ENCODE measurements around the gene CDH13.

CDH13 gene

GRCh38 chr16:83058376-83058775 lies 431.6 kb downstream of the CDH13 start:
- no peak overlapping the region for H3K27ac ChIP-seq (ENCODE audit: low read length)
- no peaks in the 10 kb centered on the region for H3K36me3 ChIP-seq (ENCODE audit: control insufficient read depth, insufficient read depth, low read length)
- H3K4me3 ChIP-seq (ENCODE audit: low read length) = no peak overlapping the region
- no peak for DNase-seq (ENCODE audit: low read depth, low spot score)
- WGBS (ENCODE audit: insufficient coverage, insufficient read length) = no CpG with 5 or more reads among the region's 3 CpGs
- no peaks in the 10 kb centered on the region for H3K27me3 ChIP-seq (ENCODE audit: control insufficient read depth, insufficient read depth, low read length)
- no peaks in the 10 kb centered on the region for H3K9me3 ChIP-seq (ENCODE audit: control insufficient read depth, insufficient read depth, low read length)
- H3K4me1 ChIP-seq (ENCODE audit: control insufficient read depth, insufficient read depth, low read length) = no peaks in the 10 kb centered on the region

DNA sequence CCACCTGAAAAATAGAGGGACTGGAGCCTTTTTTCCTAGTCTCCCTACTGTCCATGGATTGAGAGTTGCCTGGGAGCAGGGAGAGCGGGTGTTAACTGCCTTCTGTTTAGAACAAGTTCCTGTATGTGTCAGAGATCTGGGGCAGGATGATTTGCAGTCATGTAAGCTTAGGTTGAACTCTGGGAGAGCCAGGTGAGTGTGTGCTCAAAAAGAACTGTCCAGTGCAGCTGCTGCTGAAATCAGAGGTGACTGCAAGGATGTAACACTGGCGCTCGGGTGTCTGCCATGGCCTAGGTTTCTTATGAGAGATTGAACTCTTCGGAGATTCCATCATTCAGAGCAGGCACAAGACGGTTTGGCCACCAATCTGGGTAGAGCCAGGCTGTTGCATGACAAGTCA lies 432.5 kb downstream of the CDH13 start:
- Histone ChIP-seq H3K4me1 (ENCODE audit: control insufficient read depth, insufficient read depth, low read length) (no peaks in the 10 kb centered on the region), H3K9me3 (ENCODE audit: control insufficient read depth, insufficient read depth, low read length) (no peaks in the 10 kb centered on the region), H3K36me3 (ENCODE audit: control insufficient read depth, insufficient read depth, low read length) (no peaks in the 10 kb centered on the region), H3K27me3 (ENCODE audit: control insufficient read depth, insufficient read depth, low read length) (no peaks in the 10 kb centered on the region), H3K27ac (ENCODE audit: low read length) (no peak overlapping the region), H3K4me3 (ENCODE audit: low read length) (no peak overlapping the region)
- no peak for DNase-seq (ENCODE audit: low read depth, low spot score)
- no CpG with 5 or more reads among the region's 5 CpGs for WGBS (ENCODE audit: insufficient coverage, insufficient read length)

- WGBS (ENCODE audit: insufficient coverage, insufficient read length) = no CpG with 5 or more reads among the region's 3 CpGs
- no peak for DNase-seq (ENCODE audit: low read depth, low spot score)
- Histone ChIP-seq H3K27ac (ENCODE audit: low read length) (no peak overlapping the region), H3K4me3 (ENCODE audit: low read length) (no peak overlapping the region), H3K4me1 (ENCODE audit: control insufficient read depth, insufficient read depth, low read length) (no peaks in the 10 kb centered on the region), H3K27me3 (ENCODE audit: control insufficient read depth, insufficient read depth, low read length) (no peaks in the 10 kb centered on the region), H3K9me3 (ENCODE audit: control insufficient read depth, insufficient read depth, low read length) (no peaks in the 10 kb centered on the region), H3K36me3 (ENCODE audit: control insufficient read depth, insufficient read depth, low read length) (no peaks in the 10 kb centered on the region)
Measured at GRCh38 chr16:83066011-83066410, 439.2 kb downstream of the CDH13 start.

- no peaks in the 10 kb centered on the region for H3K4me1 ChIP-seq (ENCODE audit: control insufficient read depth, insufficient read depth, low read length)
- no peaks in the 10 kb centered on the region for H3K9me3 ChIP-seq (ENCODE audit: control insufficient read depth, insufficient read depth, low read length)
- no peak overlapping the region for H3K27ac ChIP-seq (ENCODE audit: low read length)
- DNase-seq (ENCODE audit: low read depth, low spot score) = no peak
- WGBS (ENCODE audit: insufficient coverage, insufficient read length) = no CpG with 5 or more reads among the region's 2 CpGs
- H3K4me3 ChIP-seq (ENCODE audit: low read length) = no peak overlapping the region
- no peaks in the 10 kb centered on the region for H3K27me3 ChIP-seq (ENCODE audit: control insufficient read depth, insufficient read depth, low read length)
- H3K36me3 ChIP-seq (ENCODE audit: control insufficient read depth, insufficient read depth, low read length) = no peaks in the 10 kb centered on the region
Measured at GRCh38 chr16:83066881-83067280, 440.1 kb downstream of the CDH13 start.

GRCh38 chr16:83068686-83069085 lies 441.9 kb downstream of the CDH13 start:
- no peaks in the 10 kb centered on the region for H3K27me3 ChIP-seq (ENCODE audit: control insufficient read depth, insufficient read depth, low read length)
- H3K4me1 ChIP-seq (ENCODE audit: control insufficient read depth, insufficient read depth, low read length) = 0 out of 2 replicates have a peak, but pooled peaks cover 1% of the 10 kb centered on the region
- no peak overlapping the region for H3K4me3 ChIP-seq (ENCODE audit: low read length)
- no peaks in the 10 kb centered on the region for H3K9me3 ChIP-seq (ENCODE audit: control insufficient read depth, insufficient read depth, low read length)
- no peak for DNase-seq (ENCODE audit: low read depth, low spot score)
- no peak overlapping the region for H3K27ac ChIP-seq (ENCODE audit: low read length)
- H3K36me3 ChIP-seq (ENCODE audit: control insufficient read depth, insufficient read depth, low read length) = no peaks in the 10 kb centered on the region
- WGBS (ENCODE audit: insufficient coverage, insufficient read length) = no CpG with 5 or more reads among the region's 1 CpG

- WGBS (ENCODE audit: insufficient coverage, insufficient read length) = no CpG with 5 or more reads among the region's 5 CpGs
- no peak overlapping the region for H3K27ac ChIP-seq (ENCODE audit: low read length)
- no peaks in the 10 kb centered on the region for H3K36me3 ChIP-seq (ENCODE audit: control insufficient read depth, insufficient read depth, low read length)
- 0 out of 2 replicates have a peak, but pooled peaks cover 1% of the 10 kb centered on the region for H3K4me1 ChIP-seq (ENCODE audit: control insufficient read depth, insufficient read depth, low read length)
- no peaks in the 10 kb centered on the region for H3K27me3 ChIP-seq (ENCODE audit: control insufficient read depth, insufficient read depth, low read length)
- H3K9me3 ChIP-seq (ENCODE audit: control insufficient read depth, insufficient read depth, low read length) = no peaks in the 10 kb centered on the region
- no peak for DNase-seq (ENCODE audit: low read depth, low spot score)
- H3K4me3 ChIP-seq (ENCODE audit: low read length) = no peak overlapping the region
Measured at GRCh38 chr16:83070416-83071209, 443.8 kb downstream of the CDH13 start.

DNA sequence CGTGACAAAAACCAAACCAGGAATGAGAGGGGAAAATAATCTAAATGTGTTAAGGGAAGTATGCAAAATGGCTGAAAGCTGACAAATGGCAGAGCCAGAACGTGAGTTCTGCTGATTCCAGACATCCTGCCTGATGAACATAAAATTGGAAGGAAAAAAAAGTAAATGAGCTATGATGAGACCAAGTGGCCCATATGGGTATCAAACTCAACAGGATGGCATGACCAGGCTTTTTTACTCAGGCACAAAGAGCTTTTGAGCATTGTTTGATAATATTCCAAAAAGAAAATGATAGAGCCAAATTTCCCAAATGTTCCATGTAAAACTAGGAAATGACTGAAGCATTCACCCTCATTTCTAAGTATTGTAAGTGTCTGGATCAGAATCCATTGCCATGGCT lies 449.2 kb downstream of the CDH13 start:
- H3K36me3 ChIP-seq (ENCODE audit: control insufficient read depth, insufficient read depth, low read length) = no peaks in the 10 kb centered on the region
- H3K4me1 ChIP-seq (ENCODE audit: control insufficient read depth, insufficient read depth, low read length) = 0 out of 2 replicates have a peak, but pooled peaks cover 1% of the 10 kb centered on the region
- H3K27me3 ChIP-seq (ENCODE audit: control insufficient read depth, insufficient read depth, low read length) = no peaks in the 10 kb centered on the region
- WGBS (ENCODE audit: insufficient coverage, insufficient read length) = no CpG with 5 or more reads among the region's 2 CpGs
- DNase-seq (ENCODE audit: low read depth, low spot score) = no peak
- no peaks in the 10 kb centered on the region for H3K9me3 ChIP-seq (ENCODE audit: control insufficient read depth, insufficient read depth, low read length)
- H3K4me3 ChIP-seq (ENCODE audit: low read length) = no peak overlapping the region
- H3K27ac ChIP-seq (ENCODE audit: low read length) = no peak overlapping the region

GRCh38 chr16:83083361-83083760 lies 456.6 kb downstream of the CDH13 start:
- H3K9me3 ChIP-seq (ENCODE audit: control insufficient read depth, insufficient read depth, low read length) = no peaks in the 10 kb centered on the region
- no CpG with 5 or more reads among the region's 3 CpGs for WGBS (ENCODE audit: insufficient coverage, insufficient read length)
- no peak for DNase-seq (ENCODE audit: low read depth, low spot score)
- H3K27me3 ChIP-seq (ENCODE audit: control insufficient read depth, insufficient read depth, low read length) = no peaks in the 10 kb centered on the region
- no peaks in the 10 kb centered on the region for H3K4me1 ChIP-seq (ENCODE audit: control insufficient read depth, insufficient read depth, low read length)
- no peak overlapping the region for H3K27ac ChIP-seq (ENCODE audit: low read length)
- no peaks in the 10 kb centered on the region for H3K36me3 ChIP-seq (ENCODE audit: control insufficient read depth, insufficient read depth, low read length)
- no peak overlapping the region for H3K4me3 ChIP-seq (ENCODE audit: low read length)

DNA sequence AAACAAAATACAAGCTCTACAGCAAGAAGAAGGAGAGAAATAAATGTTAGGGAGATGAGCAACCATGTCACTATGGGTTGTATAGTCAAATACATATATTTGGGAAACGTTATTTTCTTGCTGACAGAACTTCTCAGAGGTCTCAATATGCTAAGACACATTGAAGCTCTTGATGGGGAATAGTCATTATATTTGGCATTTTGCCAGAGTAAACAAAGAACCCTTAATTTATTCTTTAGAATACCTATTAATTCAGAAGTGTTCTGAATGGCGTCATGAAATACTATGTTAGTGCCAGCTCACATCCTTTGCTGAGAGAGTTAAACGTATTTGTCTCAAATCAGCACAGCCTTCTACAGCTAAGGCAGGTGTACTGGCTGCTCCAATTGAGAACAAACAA lies 458.9 kb downstream of the CDH13 start:
- H3K27ac ChIP-seq (ENCODE audit: low read length) = no peak overlapping the region

GRCh38 chr16:83095941-83096692 lies 469.3 kb downstream of the CDH13 start:
- no peak for DNase-seq (ENCODE audit: low read depth, low spot score)
- H3K27ac ChIP-seq (ENCODE audit: low read length) = no peak overlapping the region
- H3K4me3 ChIP-seq (ENCODE audit: low read length) = no peak overlapping the region
- no peaks in the 10 kb centered on the region for H3K27me3 ChIP-seq (ENCODE audit: control insufficient read depth, insufficient read depth, low read length)
- WGBS (ENCODE audit: insufficient coverage, insufficient read length) = no CpG with 5 or more reads among the region's 10 CpGs
- no peaks in the 10 kb centered on the region for H3K9me3 ChIP-seq (ENCODE audit: control insufficient read depth, insufficient read depth, low read length)
- peaks cover 2% of the 10 kb centered on the region; the same call in 1 of the 2 replicates for H3K4me1 ChIP-seq (ENCODE audit: control insufficient read depth, insufficient read depth, low read length)
- H3K36me3 ChIP-seq (ENCODE audit: control insufficient read depth, insufficient read depth, low read length) = no peaks in the 10 kb centered on the region

More for the DNA sequence above, 458.9 kb downstream of the CDH13 start:
- Histone ChIP-seq H3K9me3 (ENCODE audit: control insufficient read depth, insufficient read depth, low read length) (no peaks in the 10 kb centered on the region), H3K4me1 (ENCODE audit: control insufficient read depth, insufficient read depth, low read length) (no peaks in the 10 kb centered on the region), H3K4me3 (ENCODE audit: low read length) (no peak overlapping the region), H3K36me3 (ENCODE audit: control insufficient read depth, insufficient read depth, low read length) (no peaks in the 10 kb centered on the region), H3K27me3 (ENCODE audit: control insufficient read depth, insufficient read depth, low read length) (no peaks in the 10 kb centered on the region)
- no CpG with 5 or more reads among the region's 3 CpGs for WGBS (ENCODE audit: insufficient coverage, insufficient read length)
- DNase-seq (ENCODE audit: low read depth, low spot score) = no peak
